ENCODE data around the gene NR2F1-AS1. TPM values are rescaled to one million over a fixed set of nuclear protein-coding genes. Genes with fewer than 3 reads are reported as not detected.

The NR2F1-AS1 gene
- total and polyA plus RNA-seq, 2 donors (not counting 1 experiment from before 2014, with no cell fraction given) = not detected

GRCh38 chr5:93600409-93601070 is 19.5 kb upstream of the NR2F1-AS1 start:
- H3K36me3 ChIP-seq (replicated peaks in 1 of 2; ENCODE audit: control extremely low read depth in 1 of 2, control insufficient read depth in 1 of 2, extremely low read depth in 1 of 2, insufficient read depth in 2 of 2, low read length in 1 of 2) = no peaks in the 10 kb centered on the region
- H3K27ac ChIP-seq (ENCODE audit: low read length in 2 of 2) = no peak overlapping the region
- H3K27me3 ChIP-seq (replicated peaks in 1 of 4; ENCODE audit: control extremely low read depth in 1 of 4, control insufficient read depth in 3 of 4, insufficient read depth in 4 of 4, low read length in 3 of 4) = peaks cover 4 to 91% (median 83%) of the 10 kb centered on the region in 4 experiments
- H4K20me1 ChIP-seq (ENCODE audit: control insufficient read depth, insufficient read depth, low read length, poor library complexity, severe bottlenecking) = no peaks in the 10 kb centered on the region
- H3K9me3 ChIP-seq (ENCODE audit: control extremely low read depth in 1 of 3, control insufficient read depth in 2 of 3, insufficient read depth in 1 of 3, low read length in 2 of 3) = peaks cover 0 to 45% (median 18%) of the 10 kb centered on the region in 3 donors
- peaks cover 5 to 58% of the 10 kb centered on the region in 2 donors for H3K4me1 ChIP-seq (ENCODE audit: control insufficient read depth in 2 of 2, insufficient read depth in 2 of 2, low read length in 2 of 2)
- intact Hi-C loops (cut with micrococcal nuclease) = loop anchor here (2.0 kb wide), 1 partner anchor 14 kb away; no protein-coding TSS in a partner anchor
- ATAC-seq (ENCODE audit: low read depth) = no peak
- H3K9ac ChIP-seq (ENCODE audit: low read length) = no peak overlapping the region
- TF ChIP-seq, protein P1, sequence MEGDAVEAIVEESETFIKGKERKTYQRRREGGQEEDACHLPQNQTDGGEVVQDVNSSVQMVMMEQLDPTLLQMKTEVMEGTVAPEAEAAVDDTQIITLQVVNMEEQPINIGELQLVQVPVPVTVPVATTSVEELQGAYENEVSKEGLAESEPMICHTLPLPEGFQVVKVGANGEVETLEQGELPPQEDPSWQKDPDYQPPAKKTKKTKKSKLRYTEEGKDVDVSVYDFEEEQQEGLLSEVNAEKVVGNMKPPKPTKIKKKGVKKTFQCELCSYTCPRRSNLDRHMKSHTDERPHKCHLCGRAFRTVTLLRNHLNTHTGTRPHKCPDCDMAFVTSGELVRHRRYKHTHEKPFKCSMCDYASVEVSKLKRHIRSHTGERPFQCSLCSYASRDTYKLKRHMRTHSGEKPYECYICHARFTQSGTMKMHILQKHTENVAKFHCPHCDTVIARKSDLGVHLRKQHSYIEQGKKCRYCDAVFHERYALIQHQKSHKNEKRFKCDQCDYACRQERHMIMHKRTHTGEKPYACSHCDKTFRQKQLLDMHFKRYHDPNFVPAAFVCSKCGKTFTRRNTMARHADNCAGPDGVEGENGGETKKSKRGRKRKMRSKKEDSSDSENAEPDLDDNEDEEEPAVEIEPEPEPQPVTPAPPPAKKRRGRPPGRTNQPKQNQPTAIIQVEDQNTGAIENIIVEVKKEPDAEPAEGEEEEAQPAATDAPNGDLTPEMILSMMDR (IDR thresholded peaks at IDR 0.05) = no peak
- TF ChIP-seq EZH2 (IDR thresholded peaks at IDR 0.05; ENCODE audit: borderline replicate concordance, insufficient read depth, low read depth, low read length, poor library complexity, severe bottlenecking) = no peak
- ChIA-PET CTCF (interaction anchor here (1.2 kb wide), 1 partner anchor 18 kb away, joined by 4 read pairs; the partner anchor contains the start of gene NR2F1), POLR2A (no interaction called here)
- no peak overlapping the region for H3K27ac Mint-ChIP-seq
- H3K27me3 Mint-ChIP-seq = peaks cover 39% of the 10 kb centered on the region
- no peak for DNase-seq
- peaks cover 8% of the 10 kb centered on the region for H3K4me1 Mint-ChIP-seq
- H3K4me2 ChIP-seq (replicated peaks; ENCODE audit: low read depth, low read length, poor library complexity, severe bottlenecking) = no peak overlapping the region
- no peak overlapping the region for H3K4me3 Mint-ChIP-seq
- H2AFZ ChIP-seq (ENCODE audit: insufficient read depth, low read depth, low read length, poor library complexity, severe bottlenecking) = no peak overlapping the region
- H3K79me2 ChIP-seq (ENCODE audit: control insufficient read depth, insufficient read depth, low read length) = no peaks in the 10 kb centered on the region
- H3K9me3 Mint-ChIP-seq (ENCODE audit: insufficient read depth) = no peaks in the 10 kb centered on the region
- H3K4me3 ChIP-seq (ENCODE audit: control extremely low read depth in 1 of 5, extremely low read depth in 1 of 5, insufficient read depth in 1 of 5, low read depth in 2 of 5, low read length in 4 of 5) = no peak overlapping the region
- 19% methylated on average over 3 of the region's 8 CpGs for whole genome bisulfite sequencing (ENCODE audit: insufficient coverage)

GRCh38 chr5:93599399-93600120 is 18.5 kb upstream of the NR2F1-AS1 start:
- H3K4me1 Mint-ChIP-seq = peaks cover 7% of the 10 kb centered on the region
- H3K27me3 Mint-ChIP-seq = peaks cover 36% of the 10 kb centered on the region
- ChIA-PET CTCF (no interaction called here), POLR2A (no interaction called here)
- DNase-seq (peak; percentile 19), ATAC-seq (ENCODE audit: low read depth) (no peak)
- H3K9me3 Mint-ChIP-seq (ENCODE audit: insufficient read depth) = no peaks in the 10 kb centered on the region
- Histone ChIP-seq H3K27me3 (replicated peaks in 1 of 4; ENCODE audit: control extremely low read depth in 1 of 4, control insufficient read depth in 3 of 4, insufficient read depth in 4 of 4, low read length in 3 of 4) (peaks cover 4 to 94% (median 81%) of the 10 kb centered on the region in 4 experiments), H3K9me3 (ENCODE audit: control extremely low read depth in 1 of 3, control insufficient read depth in 2 of 3, insufficient read depth in 1 of 3, low read length in 2 of 3) (peaks cover 0 to 53% (median 26%) of the 10 kb centered on the region in 3 donors), H3K36me3 (replicated peaks in 1 of 2; ENCODE audit: control extremely low read depth in 1 of 2, control insufficient read depth in 1 of 2, extremely low read depth in 1 of 2, insufficient read depth in 2 of 2, low read length in 1 of 2) (no peaks in the 10 kb centered on the region), H3K9ac (ENCODE audit: low read length) (no peak overlapping the region), H3K79me2 (ENCODE audit: control insufficient read depth, insufficient read depth, low read length) (no peaks in the 10 kb centered on the region), H3K27ac (ENCODE audit: low read length in 2 of 2) (no peak overlapping the region), H3K4me2 (replicated peaks; ENCODE audit: low read depth, low read length, poor library complexity, severe bottlenecking) (no peak overlapping the region), H2AFZ (ENCODE audit: insufficient read depth, low read depth, low read length, poor library complexity, severe bottlenecking) (no peak overlapping the region), H3K4me1 (ENCODE audit: control insufficient read depth in 2 of 2, insufficient read depth in 2 of 2, low read length in 2 of 2) (peaks cover 13 to 60% of the 10 kb centered on the region in 2 donors), H3K4me3 (ENCODE audit: control extremely low read depth in 1 of 5, extremely low read depth in 1 of 5, insufficient read depth in 1 of 5, low read depth in 2 of 5, low read length in 4 of 5) (no peak overlapping the region), H4K20me1 (ENCODE audit: control insufficient read depth, insufficient read depth, low read length, poor library complexity, severe bottlenecking) (no peaks in the 10 kb centered on the region)
- WGBS (ENCODE audit: insufficient coverage) = 2% methylated on average over 9 of the region's 17 CpGs
- TF ChIP-seq EZH2 (IDR thresholded peaks at IDR 0.05; ENCODE audit: borderline replicate concordance, insufficient read depth, low read depth, low read length, poor library complexity, severe bottlenecking) = no peak
- TF ChIP-seq, protein P1 (IDR thresholded peaks at IDR 0.05) = no peak
- no peak overlapping the region for H3K27ac Mint-ChIP-seq
- no peak overlapping the region for H3K4me3 Mint-ChIP-seq
- intact Hi-C loops (cut with micrococcal nuclease) = loop anchor here (2.0 kb wide), 1 partner anchor 13 kb away; no protein-coding TSS in a partner anchor
